ENCODE results near the gene MLLT6.

DNA sequence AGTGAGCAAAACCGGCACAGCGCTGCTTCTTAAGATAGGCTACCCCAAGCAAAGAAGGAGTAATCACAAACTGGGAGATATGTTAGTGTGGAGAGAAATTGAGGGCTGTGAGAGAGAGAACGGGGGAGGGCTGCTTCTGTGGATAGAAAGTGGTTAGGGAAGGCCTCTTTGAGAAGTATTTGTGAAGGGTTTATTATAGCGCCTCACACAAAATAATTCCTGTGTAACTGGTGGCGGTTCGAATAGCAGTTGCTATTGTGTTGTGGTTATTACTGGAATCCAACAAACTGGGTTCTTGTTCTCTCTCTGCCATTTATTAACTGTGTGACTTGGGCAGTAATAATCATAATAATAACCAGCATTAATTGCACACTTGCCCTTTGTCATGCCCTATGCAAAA is 15.9 kb downstream of the MLLT6 start:
- TF ChIP-seq POLR2AphosphoS5 (IDR thresholded peaks at IDR 0.05; ENCODE audit: borderline replicate concordance, low read depth, low read length): no peak
- TF ChIP-seq EZH2 (IDR thresholded peaks at IDR 0.05): no peak
- no peak for TF ChIP-seq FOXP2 (optimal IDR thresholded peaks at IDR 0.05; ENCODE audit: control extremely low read depth, extremely low read length, insufficient read depth)

Measured in SK-N-MC (cell line).